Astrocyte (in vitro differentiated cells and primary cell): ENCODE results near the gene MCM8. TPM values are rescaled to one million over a fixed set of nuclear protein-coding genes. Genes with fewer than 3 reads are reported as not detected.

ENCODE experiments used
- DNase-seq: peaks from one replicate; pipeline ENCODE4 v3.0.0-alpha.2; 2010; ENCODE audit warnings: low read depth
- FAIRE-seq: peaks from 2 replicates; lab custom pipeline; 2011; peaks lifted over from hg19 to GRCh38; lab: Jason Lieb, UNC
- H2AFZ ChIP-seq: 2 replicates; pipeline ENCODE4 v1.6.0; 2012; ENCODE audit warnings: low read depth, low read length, inconsistent platforms
- H3K27ac ChIP-seq: 2 replicates; pipeline ENCODE4 v1.5.1; 2011; ENCODE audit warnings: low read depth, low read length, inconsistent platforms
- H3K27me3 ChIP-seq: 2 replicates; pipeline ENCODE4 v1.6.0; 2011; ENCODE audit warnings: low read length, inconsistent platforms; ENCODE audit not compliant: insufficient read depth
- H3K36me3 ChIP-seq: 2 replicates; pipeline ENCODE4 v1.5.1; 2011; ENCODE audit warnings: low read length, inconsistent platforms; ENCODE audit not compliant: insufficient read depth
- H3K4me1 ChIP-seq: 2 replicates; pipeline ENCODE4 v1.5.1; 2011; ENCODE audit warnings: low read length, inconsistent platforms; ENCODE audit not compliant: insufficient read depth
- H3K4me2 ChIP-seq: 2 replicates; pipeline ENCODE4 v1.6.0; 2012; ENCODE audit warnings: low read length, inconsistent platforms
- H3K4me3 ChIP-seq: 2 replicates; pipeline ENCODE4 v1.5.1; 2011; ENCODE audit warnings: low read depth, mild to moderate bottlenecking, low read length, inconsistent platforms; ENCODE audit not compliant: insufficient read depth
- H3K79me2 ChIP-seq: 2 replicates; pipeline ENCODE4 v1.6.0; 2012; ENCODE audit warnings: mild to moderate bottlenecking, low read length, inconsistent platforms; ENCODE audit not compliant: insufficient read depth
- H3K9ac ChIP-seq: 2 replicates; pipeline ENCODE4 v1.6.0; 2012; ENCODE audit warnings: mild to moderate bottlenecking, low read length, inconsistent platforms
- H3K9me3 ChIP-seq: 2 replicates; pipeline ENCODE4 v1.5.1; 2012; ENCODE audit warnings: low read depth, mild to moderate bottlenecking, low read length, inconsistent platforms; ENCODE audit not compliant: insufficient read depth
- H4K20me1 ChIP-seq: 2 replicates; pipeline ENCODE4 v1.6.0; 2012; ENCODE audit warnings: low read length, inconsistent platforms; ENCODE audit not compliant: insufficient read depth
- H3K27ac Mint-ChIP-seq: one replicate; pipeline ENCODE4 v1.8.0; 2021; ENCODE audit warnings: mild to moderate bottlenecking, mixed read lengths; ENCODE audit not compliant: unreplicated experiment
- H3K27me3 Mint-ChIP-seq: one replicate; pipeline ENCODE4 v1.8.0; 2021; ENCODE audit warnings: low read depth, mixed read lengths; ENCODE audit not compliant: unreplicated experiment
- H3K36me3 Mint-ChIP-seq: one replicate; pipeline ENCODE4 v1.8.0; 2021; ENCODE audit warnings: low read depth, mixed read lengths; ENCODE audit not compliant: unreplicated experiment
- H3K4me1 Mint-ChIP-seq: one replicate; pipeline ENCODE4 v1.8.0; 2021; ENCODE audit warnings: low read depth, mixed read lengths; ENCODE audit not compliant: unreplicated experiment
- H3K4me3 Mint-ChIP-seq: one replicate; pipeline ENCODE4 v1.8.0; 2021; ENCODE audit warnings: mild to moderate bottlenecking, moderate library complexity, mixed read lengths; ENCODE audit not compliant: unreplicated experiment
- H3K9me3 Mint-ChIP-seq: one replicate; pipeline ENCODE4 v1.8.0; 2021; ENCODE audit warnings: mild to moderate bottlenecking, mixed read lengths; ENCODE audit not compliant: unreplicated experiment
- CTCF ChIP-seq: IDR thresholded peaks from 2 replicates; pipeline ENCODE4 v1.5.1; 2011; ENCODE audit warnings: low read depth, mild to moderate bottlenecking, inconsistent platforms, low read length, moderate library complexity; ENCODE audit not compliant: insufficient read depth
- EZH2 ChIP-seq: IDR thresholded peaks from 2 replicates; pipeline ENCODE4 v1.6.1; 2012; ENCODE audit warnings: mild to moderate bottlenecking, low read length, inconsistent platforms; ENCODE audit not compliant: insufficient read depth
- total RNA-seq: library from RNA; stranded (reverse); gene quantifications from 2 replicates; pipeline ENCODE4 v1.2.1, GENCODE V29; 2021

The MCM8 gene
- total RNA-seq, 1 donor from 2014 or later = 5.7 TPM

DNA sequence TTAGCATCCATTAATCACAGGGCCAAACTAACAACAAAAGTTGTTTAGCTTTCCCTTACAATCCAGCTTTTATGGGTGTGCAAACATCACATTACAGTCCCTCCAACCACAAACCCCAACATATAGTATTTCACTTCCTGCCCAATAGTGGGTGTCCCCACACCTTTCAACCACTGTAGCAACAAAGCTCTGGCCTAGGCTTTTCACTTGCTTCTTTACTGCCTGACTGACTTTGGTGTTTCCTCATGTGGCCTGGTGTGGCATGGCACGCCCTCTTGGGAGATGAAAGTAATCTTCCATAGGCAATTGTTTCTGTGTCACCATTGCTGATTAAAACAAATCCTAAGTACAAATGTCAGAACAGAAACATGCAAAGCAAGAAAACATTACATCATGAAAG is 46.3 kb downstream of the MCM8 start:
- Mint-ChIP-seq H3K4me1 (peaks cover 1% of the 10 kb centered on the region), H3K36me3 (no peaks in the 10 kb centered on the region), H3K27me3 (no peaks in the 10 kb centered on the region), H3K27ac (peak overlapping the region; percentile 14), H3K4me3 (no peak overlapping the region), H3K9me3 (no peaks in the 10 kb centered on the region)
- H2AFZ ChIP-seq = no peak overlapping the region
- DNase-seq (no peak), FAIRE-seq (no peak)
- H4K20me1 ChIP-seq = no peaks in the 10 kb centered on the region
- H3K4me3 ChIP-seq = no peak overlapping the region
- peaks cover 8% of the 10 kb centered on the region for H3K36me3 ChIP-seq
- no peaks in the 10 kb centered on the region for H3K27me3 ChIP-seq
- no peaks in the 10 kb centered on the region for H3K4me1 ChIP-seq
- no peak overlapping the region for H3K4me2 ChIP-seq
- TF ChIP-seq CTCF (no peak), EZH2 (no peak)
- H3K79me2 ChIP-seq = no peaks in the 10 kb centered on the region
- H3K9me3 ChIP-seq = no peaks in the 10 kb centered on the region
- no peak overlapping the region for H3K27ac ChIP-seq
- no peak overlapping the region for H3K9ac ChIP-seq

DNA sequence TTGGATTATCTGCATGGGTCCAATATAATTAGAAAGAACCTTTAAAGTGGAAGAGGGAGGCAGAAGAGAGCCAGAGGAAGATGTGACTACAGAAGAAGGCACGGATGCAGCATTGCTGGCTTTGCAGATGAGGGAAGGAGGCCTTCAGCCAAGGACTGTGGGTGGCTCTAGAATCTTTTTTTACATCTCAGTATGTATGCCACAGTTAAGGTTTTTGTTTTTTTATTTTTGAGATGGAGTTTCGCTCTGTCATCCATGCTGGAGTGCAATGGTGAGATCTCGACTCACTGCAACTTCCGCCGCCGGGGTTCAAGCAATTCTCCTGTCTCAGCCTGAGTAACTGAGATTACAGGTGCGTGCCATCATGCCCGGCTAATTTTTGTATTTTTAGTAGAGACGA is 49.3 kb downstream of the MCM8 start:
- H2AFZ ChIP-seq = no peak overlapping the region
- H3K27ac Mint-ChIP-seq = no peak overlapping the region
- no peak for FAIRE-seq

More for the DNA sequence above, 49.3 kb downstream of the MCM8 start:
- H3K9me3 ChIP-seq = no peaks in the 10 kb centered on the region
- H3K27ac ChIP-seq = no peak overlapping the region
- no peak overlapping the region for H3K9ac ChIP-seq
- Mint-ChIP-seq H3K36me3 (no peaks in the 10 kb centered on the region), H3K9me3 (no peaks in the 10 kb centered on the region), H3K4me3 (no peak overlapping the region), H3K4me1 (no peaks in the 10 kb centered on the region), H3K27me3 (no peaks in the 10 kb centered on the region)
- H4K20me1 ChIP-seq = no peaks in the 10 kb centered on the region
- DNase-seq = no peak
- H3K4me2 ChIP-seq = no peak overlapping the region
- H3K36me3 ChIP-seq = peaks cover 8% of the 10 kb centered on the region
- no peak for TF ChIP-seq CTCF
- TF ChIP-seq EZH2 = no peak
- H3K79me2 ChIP-seq = no peaks in the 10 kb centered on the region
- H3K4me3 ChIP-seq = no peak overlapping the region
- no peaks in the 10 kb centered on the region for H3K27me3 ChIP-seq
- no peaks in the 10 kb centered on the region for H3K4me1 ChIP-seq
